Stimulated activated CD8-positive, alpha-beta memory T cell treated with anti-CD3 and anti-CD28 coated beads, Interleukin-15, amount 100 ng/mL, for 4 hours (primary cell): Measurements from ENCODE around the gene MAP4K4.

Experiments
- DNase-seq, 2 donors: peaks; one replicate each; pipeline ENCODE4 v3.0.0-alpha.2; 2020; ENCODE audit warnings: low read depth in 2 of 2

The MAP4K4 gene

GRCh38 chr2:101723371-101724124, 26.0 kb downstream of the MAP4K4 start:
- no peak for DNase-seq

DNA sequence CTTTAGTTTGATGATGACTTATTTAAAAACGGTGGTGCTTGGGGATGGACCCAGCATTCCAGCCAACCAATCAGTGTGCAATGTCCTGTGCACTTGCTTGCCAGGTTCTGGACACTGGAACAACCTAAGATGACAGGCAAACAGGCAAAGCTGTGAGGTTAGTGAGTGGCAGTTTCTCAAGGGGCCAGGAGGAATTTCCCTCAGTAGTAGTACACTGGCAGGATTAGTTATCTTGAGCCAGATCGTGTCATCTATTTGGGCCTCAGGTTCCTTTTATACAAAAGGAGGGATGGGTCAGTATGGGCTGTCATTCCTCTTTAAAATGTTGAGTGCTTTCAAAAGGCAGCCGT, 26.6 kb downstream of the MAP4K4 start:
- no peak for DNase-seq

- DNase-seq = no peak
Observed at GRCh38 chr2:101725038-101725437, 27.5 kb downstream of the MAP4K4 start.

DNA sequence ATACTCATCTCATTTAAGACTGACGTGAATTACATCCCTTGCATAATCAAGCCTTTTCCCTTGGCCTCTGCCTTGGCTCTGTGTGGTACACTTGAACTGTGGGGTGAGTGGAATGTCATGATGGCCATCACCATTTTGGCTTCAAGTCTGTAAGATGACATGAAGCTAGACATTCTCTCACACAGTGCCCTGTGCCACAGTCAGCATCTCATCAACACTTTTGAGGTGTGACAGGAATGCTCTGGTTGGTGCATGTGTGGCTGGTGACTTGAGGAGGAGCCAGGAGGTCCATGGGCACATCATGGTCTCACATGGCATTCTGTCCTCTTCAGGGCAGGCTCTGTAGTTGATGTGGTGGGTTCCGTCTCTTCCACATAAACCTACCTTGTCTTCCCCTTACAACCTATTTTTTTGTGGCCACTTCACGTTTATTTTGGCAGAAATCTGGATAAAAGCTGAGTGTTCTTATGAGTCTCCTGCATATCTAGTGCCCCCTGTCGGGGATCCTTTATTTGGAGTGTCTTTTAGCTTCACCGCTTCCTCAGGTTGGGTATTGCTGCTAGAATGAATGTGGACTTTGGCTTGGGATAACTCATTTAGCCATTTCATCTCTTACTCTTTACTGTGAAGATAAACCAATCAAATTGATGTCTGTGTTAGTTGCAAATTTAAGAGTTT, 28.1 kb downstream of the MAP4K4 start:
- DNase-seq = no peak

DNA sequence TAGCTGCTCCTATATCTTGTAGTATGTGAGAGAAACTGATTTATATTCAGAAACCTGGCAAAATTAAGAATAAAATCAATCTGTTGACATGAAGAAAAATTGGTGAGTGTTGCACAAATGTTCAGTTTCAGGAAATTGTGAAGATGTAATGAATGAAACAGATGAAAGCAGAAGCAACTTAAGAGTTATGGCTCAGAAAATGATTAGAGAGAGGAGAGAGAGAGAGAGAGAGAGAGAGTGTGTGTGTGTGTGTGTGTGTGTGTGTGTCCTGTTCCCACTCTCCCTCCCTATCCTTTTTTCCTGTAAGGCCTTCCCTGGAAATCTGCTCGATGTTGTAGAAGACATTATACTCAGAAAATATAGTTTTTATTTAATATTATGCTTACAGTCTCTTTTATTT, 31.4 kb downstream of the MAP4K4 start:
- no peak for DNase-seq

GRCh38 chr2:101729521-101730190, 32.1 kb downstream of the MAP4K4 start:
- no peak for DNase-seq

- no peak for DNase-seq
Observed at GRCh38 chr2:101731221-101732054, 33.9 kb downstream of the MAP4K4 start.

DNA sequence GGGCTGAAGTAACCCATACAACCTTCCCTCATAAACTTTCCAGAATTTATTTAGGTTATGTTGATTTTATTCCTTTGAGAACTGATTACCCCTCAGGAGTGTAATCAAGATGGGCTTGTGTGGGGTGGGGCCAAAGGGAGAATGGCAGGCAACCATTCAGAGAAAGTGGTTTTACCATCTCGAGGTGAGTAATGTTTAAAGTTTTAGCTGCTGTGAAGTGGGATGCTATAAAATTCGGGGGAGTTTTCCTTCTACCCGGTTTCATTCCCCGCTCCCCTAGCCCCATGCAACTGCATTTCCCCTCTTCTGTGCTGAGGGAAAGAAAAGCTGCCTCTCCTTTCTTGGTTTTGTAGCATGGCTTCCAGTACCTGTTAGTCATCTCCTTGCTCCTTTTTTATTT, 34.7 kb downstream of the MAP4K4 start:
- no peak for DNase-seq

DNA sequence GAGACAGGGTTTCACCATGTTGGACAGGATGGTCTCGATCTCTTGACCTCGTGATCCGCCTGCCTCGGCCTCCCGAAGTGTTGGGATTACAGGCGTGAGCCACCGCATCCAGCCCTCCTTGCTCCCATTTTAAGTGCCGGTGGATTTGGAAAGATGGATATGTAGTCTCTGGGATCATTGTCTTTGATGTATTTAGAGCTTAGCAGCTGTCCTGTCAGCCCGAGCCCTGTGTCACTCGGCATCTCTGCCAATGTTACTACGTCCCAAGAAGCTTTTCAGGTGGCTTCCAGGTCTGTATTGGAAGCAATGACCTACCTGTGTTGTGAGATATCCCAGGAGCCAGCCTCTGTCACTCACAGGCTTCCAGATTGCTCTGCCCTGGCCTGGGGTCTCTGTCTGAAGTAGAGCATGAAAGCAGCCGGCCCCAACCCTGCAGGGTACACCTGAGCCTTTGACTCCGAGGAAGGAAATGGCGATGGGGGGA, 35.3 kb downstream of the MAP4K4 start:
- DNase-seq = no peak

DNA sequence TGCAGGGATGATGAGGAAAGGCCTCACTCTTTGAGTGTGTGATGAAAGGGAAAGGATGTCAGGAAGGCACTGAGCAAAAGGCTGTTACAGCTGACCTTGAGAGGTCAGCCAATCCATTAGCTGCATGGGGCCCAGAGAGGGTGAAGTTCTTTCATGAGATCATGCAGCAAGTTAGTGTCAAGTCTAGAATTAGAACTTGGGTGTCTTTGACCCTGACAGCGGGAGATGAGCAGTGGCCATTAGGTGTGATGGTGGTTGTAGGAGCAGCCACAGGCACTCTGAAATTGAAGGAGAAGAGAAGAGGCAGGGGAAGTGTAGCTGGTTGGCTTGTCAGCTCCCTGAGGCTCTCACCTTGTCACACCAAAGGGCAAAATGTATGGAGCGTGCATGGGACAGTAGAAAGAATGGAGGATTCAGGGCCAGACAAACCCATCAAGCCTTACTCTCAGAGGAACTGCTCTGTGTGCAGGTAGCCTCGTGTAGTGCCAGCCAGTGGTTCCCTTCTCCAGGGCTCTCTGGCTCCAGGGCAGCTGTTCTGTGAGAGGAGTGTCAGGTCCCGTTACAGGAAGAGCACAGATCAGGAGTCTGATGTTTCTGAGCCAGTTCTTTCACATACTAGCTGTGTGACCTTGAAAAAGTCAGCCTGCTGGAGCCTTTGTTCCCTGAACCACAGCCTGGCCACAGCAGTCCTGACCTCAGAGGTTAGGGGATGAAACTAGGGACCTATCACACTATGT, 35.9 kb downstream of the MAP4K4 start:
- DNase-seq = no peak

GRCh38 chr2:101734505-101735165, 37.1 kb downstream of the MAP4K4 start:
- DNase-seq = no peak

- no peak for DNase-seq
Observed at GRCh38 chr2:101735166-101735533, 37.6 kb downstream of the MAP4K4 start.

DNA sequence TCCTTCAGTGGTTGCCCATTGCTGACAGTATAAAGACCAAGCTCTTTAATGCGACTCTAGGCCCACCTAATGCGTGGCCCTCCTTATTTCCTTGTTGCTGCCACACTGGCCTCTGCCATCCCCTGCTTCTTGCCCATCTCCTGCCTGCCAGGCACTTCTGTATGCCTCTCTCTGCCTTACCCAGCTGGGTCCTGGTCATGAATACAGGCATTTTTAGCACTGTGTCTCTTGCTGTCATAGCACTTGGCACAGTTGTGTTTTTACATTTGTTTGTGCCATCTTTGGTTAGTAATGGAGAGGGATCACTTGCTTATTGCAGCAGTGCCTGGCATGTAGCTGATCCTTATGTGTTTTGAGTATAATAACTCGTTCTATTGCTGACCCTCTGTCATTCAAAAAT, 38.7 kb downstream of the MAP4K4 start:
- no peak for DNase-seq

GRCh38 chr2:101736861-101737291, 39.4 kb downstream of the MAP4K4 start:
- no peak for DNase-seq

GRCh38 chr2:101737478-101738255, 40.2 kb downstream of the MAP4K4 start:
- no peak for DNase-seq

GRCh38 chr2:101738649-101739048, 41.1 kb downstream of the MAP4K4 start:
- DNase-seq = no peak

DNA sequence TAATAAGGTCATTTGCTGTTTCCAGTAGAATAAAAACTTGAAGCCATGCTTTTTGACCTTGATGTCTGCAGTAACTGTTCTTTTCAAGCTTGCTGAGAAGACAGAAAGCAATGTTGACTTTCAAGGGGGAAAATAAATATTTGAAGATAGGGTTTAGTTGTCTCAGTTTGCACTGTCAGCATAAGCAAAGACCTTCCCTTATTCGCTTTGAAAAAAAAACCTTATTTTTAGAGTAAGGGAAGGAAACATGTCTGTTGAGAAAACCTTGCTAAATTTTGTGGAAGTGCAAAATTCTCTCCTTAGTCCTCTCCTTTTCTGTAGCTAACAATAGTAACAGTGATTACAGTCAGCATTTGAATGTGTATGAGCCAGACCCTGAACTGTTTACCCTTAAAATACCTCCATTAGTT, 43.1 kb downstream of the MAP4K4 start:
- DNase-seq = no peak

DNA sequence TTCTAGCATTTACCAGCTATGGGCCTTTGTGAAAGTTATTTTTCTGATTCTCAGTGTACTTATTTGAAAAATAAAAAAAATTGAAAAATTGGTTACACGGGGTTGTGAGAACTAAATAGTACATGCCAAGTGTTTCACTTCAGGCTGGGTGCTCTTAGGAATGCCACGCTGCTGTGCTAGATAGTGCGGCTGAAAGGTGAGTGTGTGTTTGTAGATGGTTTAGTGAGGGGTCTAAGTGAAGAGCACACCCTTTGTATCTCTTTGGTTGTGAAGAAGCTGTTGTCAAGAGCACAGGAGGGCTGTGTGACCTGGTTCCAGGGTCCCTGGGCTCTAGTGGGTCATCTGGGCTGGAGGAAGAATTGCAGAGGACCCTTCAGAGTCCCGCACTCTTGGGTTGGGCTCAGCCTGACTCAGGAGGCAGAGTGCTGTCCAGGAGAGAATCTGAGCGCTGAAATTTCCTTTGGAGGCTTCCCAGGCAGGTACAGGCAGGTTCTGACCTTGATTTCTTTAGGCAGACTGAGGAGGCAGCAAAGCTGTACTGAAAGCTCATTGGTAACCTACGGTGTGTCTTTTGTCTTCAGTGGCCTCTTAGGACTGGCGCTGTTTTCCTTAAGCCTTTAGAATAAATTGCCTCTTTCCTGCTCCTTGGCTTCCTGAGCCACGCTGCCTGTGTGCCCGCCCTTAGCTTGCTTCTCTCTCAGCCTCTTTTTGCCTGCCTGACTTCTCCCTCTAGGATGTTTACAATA, 44.4 kb downstream of the MAP4K4 start:
- DNase-seq = no peak

DNA sequence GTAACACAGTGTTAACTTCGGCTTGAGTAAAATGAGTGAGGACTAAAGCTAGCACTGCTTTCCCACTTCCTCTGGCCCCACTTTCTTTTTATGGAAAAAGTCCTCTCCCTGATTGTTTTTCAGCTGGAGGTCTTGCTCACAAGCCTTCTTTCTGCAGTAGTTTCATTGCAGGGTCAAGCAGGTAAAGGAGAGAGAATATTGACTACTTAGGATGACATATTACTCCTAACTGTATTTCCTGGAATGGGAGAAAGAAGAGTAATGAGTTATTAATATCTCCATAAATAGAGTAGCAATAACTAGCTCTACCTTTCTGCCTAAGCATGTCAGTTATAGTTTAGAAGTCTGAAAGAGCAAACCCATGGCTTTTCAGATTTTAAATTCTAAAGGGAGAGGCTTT, 45.0 kb downstream of the MAP4K4 start:
- no peak for DNase-seq
